ENCODE data around the gene ZNF684.

- no peak for TF ChIP-seq CTCF (IDR thresholded peaks at IDR 0.05 in 4 of 5, conservative IDR thresholded peaks at IDR 0.05 in 1 of 5)
- no peak for TF ChIP-seq POLR2A (IDR thresholded peaks at IDR 0.05)
Observed at GRCh38 chr1:40583980-40584379, 52.5 kb downstream of the ZNF684 start.

All from gastrocnemius medialis (tissue), 4 donors.